ENCODE measurements around the gene PNPLA8. TPM values are rescaled to one million over a fixed set of nuclear protein-coding genes. Genes with fewer than 3 reads are reported as not detected.

Gene PNPLA8
- total and polyA plus RNA-seq, 2 donors (not counting 3 experiments of a cell fraction or from before 2014, with no cell fraction given) = 5.9 to 19.9 TPM

DNA sequence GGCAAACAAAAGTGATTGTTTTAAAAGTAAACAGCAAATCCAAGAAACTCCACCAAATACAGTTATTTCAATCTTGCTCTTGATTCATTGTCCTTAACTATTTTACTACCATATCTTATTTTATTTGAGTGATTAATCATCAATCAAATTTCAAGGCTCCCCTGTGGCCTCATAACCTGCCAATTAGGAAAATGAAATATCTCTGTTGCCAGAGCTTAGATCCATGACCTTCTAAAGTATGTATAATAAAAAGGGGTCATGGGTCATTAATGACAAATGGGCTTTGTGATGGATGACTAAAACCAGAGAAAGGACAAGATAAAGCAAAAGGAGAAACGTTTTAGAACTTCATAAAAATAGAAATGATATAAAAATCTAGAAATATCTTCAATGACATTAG, 98.2 kb downstream of the PNPLA8 start:
- Histone ChIP-seq H3K4me1 (ENCODE audit: control insufficient read depth, extremely low read depth, insufficient read depth, low read length) (peaks cover 2% of the 10 kb centered on the region), H3K27me3 (ENCODE audit: control insufficient read depth in 2 of 2, insufficient read depth in 2 of 2, low read length in 2 of 2) (no peaks in the 10 kb centered on the region), H3K36me3 (ENCODE audit: control insufficient read depth in 2 of 2, extremely low read depth in 1 of 2, insufficient read depth in 2 of 2, low read length in 2 of 2) (no peaks in the 10 kb centered on the region), H3K27ac (ENCODE audit: insufficient read depth, low read depth, low read length) (no peak overlapping the region), H4K20me1 (replicated peaks; ENCODE audit: control insufficient read depth, extremely low read depth, insufficient read depth, low read length) (no peaks in the 10 kb centered on the region), H3K79me2 (ENCODE audit: control insufficient read depth, insufficient read depth, low read length) (peaks cover 83% of the 10 kb centered on the region), H3K4me3 (replicated peaks in 1 of 3; ENCODE audit: insufficient read depth in 1 of 3, low read depth in 1 of 3, low read length in 3 of 3) (no peak overlapping the region), H3K9ac (replicated peaks; ENCODE audit: extremely low read depth, insufficient read depth, low read length) (no peak overlapping the region), H3K9me3 (replicated peaks; ENCODE audit: control insufficient read depth, insufficient read depth, low read length) (no peaks in the 10 kb centered on the region), H3K4me2 (ENCODE audit: insufficient read depth, low read length) (no peak overlapping the region), H3K9me1 (replicated peaks; ENCODE audit: control insufficient read depth, extremely low read depth, insufficient read depth, low read length) (no peaks in the 10 kb centered on the region), H2AFZ (ENCODE audit: low read depth, low read length) (no peak overlapping the region)
- ChIA-PET CTCF (interaction anchor here (1.1 kb wide), 1 partner anchor 24 kb away, joined by 3 read pairs; no protein-coding TSS in a partner anchor), POLR2A (no interaction called here)
- intact Hi-C loops (cut with micrococcal nuclease) (no loop called here), dilution Hi-C loops (cut with MboI; ENCODE audit: extremely low pct_ligation_motif_present, low sequenced_read_pairs) (no loop called here)
- TF ChIP-seq POLR2AphosphoS5 (IDR thresholded peaks at IDR 0.05; ENCODE audit: insufficient read depth, low read depth, low read length) = no peak
- TF ChIP-seq GATA2 (IDR thresholded peaks at IDR 0.05; ENCODE audit: insufficient read depth, insufficient read length, low read depth, low read length) = no peak
- TF ChIP-seq POLR2A (IDR thresholded peaks at IDR 0.05; ENCODE audit: low read depth, low read length) = no peak
- TF ChIP-seq, protein P1, sequence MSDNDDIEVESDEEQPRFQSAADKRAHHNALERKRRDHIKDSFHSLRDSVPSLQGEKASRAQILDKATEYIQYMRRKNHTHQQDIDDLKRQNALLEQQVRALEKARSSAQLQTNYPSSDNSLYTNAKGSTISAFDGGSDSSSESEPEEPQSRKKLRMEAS (IDR thresholded peaks at IDR 0.05; ENCODE audit: insufficient read depth, insufficient read length) = no peak
- no peak for TF ChIP-seq MYC (IDR thresholded peaks at IDR 0.05; ENCODE audit: low read depth, low read length)
- no peak for TF ChIP-seq CTCF (IDR thresholded peaks at IDR 0.05; ENCODE audit: extremely low read depth in 1 of 2, insufficient read depth in 1 of 2, low read depth in 1 of 2, low read length in 2 of 2)
- TF ChIP-seq FOS (IDR thresholded peaks at IDR 0.05; ENCODE audit: borderline replicate concordance, insufficient read depth, low read length) = no peak
- TF ChIP-seq JUN (IDR thresholded peaks at IDR 0.05; ENCODE audit: borderline replicate concordance, insufficient read depth, insufficient read length, low read depth) = no peak
- no peak for TF ChIP-seq EZH2 (IDR thresholded peaks at IDR 0.05; ENCODE audit: borderline replicate concordance, low read depth, low read length, severe bottlenecking)
- FAIRE-seq (no peak), DNase-seq (ENCODE audit: low read depth, low spot score) (no peak)
- BruUV-seq (replicated peaks) = no TSS peak

All from endothelial cell of umbilical vein (primary cell).